ENCODE results near the gene PDCD1.

The PDCD1 gene

DNA sequence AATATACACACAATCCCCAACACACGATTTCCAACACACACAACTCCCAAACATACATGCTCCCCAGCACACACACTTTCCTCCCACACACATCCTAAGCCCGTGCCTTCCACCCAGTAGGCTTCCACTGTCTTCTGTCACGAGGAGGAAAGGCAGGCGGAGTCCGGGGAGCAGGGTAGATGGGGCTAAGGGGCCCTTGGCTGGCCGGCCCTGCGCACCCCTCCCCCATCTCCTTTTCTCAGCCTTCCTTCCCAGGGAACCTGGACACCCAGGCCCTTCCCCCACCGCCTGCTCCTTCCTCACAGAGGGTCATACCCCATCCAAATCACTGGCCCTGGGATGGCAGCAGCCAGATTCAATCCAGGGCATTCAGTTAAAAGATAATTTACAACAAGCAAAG is 3.4 kb upstream of the PDCD1 start:
- Histone ChIP-seq H3K27me3 (ENCODE audit: control insufficient read depth, insufficient read depth, low read length) (peaks cover 10% of the 10 kb centered on the region; the same call in 1 of the 2 replicates), H3K36me3 (ENCODE audit: control insufficient read depth, insufficient read depth, low read length) (no peaks in the 10 kb centered on the region), H3K9ac (ENCODE audit: low read length) (no peak overlapping the region), H3K4me3 (ENCODE audit: low read depth, low read length) (no peak overlapping the region), H3K9me3 (ENCODE audit: control insufficient read depth, insufficient read depth, low read depth, low read length) (no peaks in the 10 kb centered on the region; the same call in 1 of the 2 replicates), H3K4me1 (ENCODE audit: control insufficient read depth, insufficient read depth, low read length) (peaks cover 8% of the 10 kb centered on the region), H3K27ac (ENCODE audit: low read depth, low read length) (no peak overlapping the region)

GRCh38 chr2:241861264-241861663 is 2.6 kb upstream of the PDCD1 start:
- H3K4me1 ChIP-seq (ENCODE audit: control insufficient read depth, insufficient read depth, low read length): peaks cover 8% of the 10 kb centered on the region
- H3K27ac ChIP-seq (ENCODE audit: low read depth, low read length): no peak overlapping the region
- no peaks in the 10 kb centered on the region; the same call in 1 of the 2 replicates for H3K9me3 ChIP-seq (ENCODE audit: control insufficient read depth, insufficient read depth, low read depth, low read length)
- no peak overlapping the region for H3K9ac ChIP-seq (ENCODE audit: low read length)
- no peak overlapping the region for H3K4me3 ChIP-seq (ENCODE audit: low read depth, low read length)
- peaks cover 5% of the 10 kb centered on the region; the same call in 1 of the 2 replicates for H3K27me3 ChIP-seq (ENCODE audit: control insufficient read depth, insufficient read depth, low read length)
- H3K36me3 ChIP-seq (ENCODE audit: control insufficient read depth, insufficient read depth, low read length): no peaks in the 10 kb centered on the region

- Histone ChIP-seq H3K27me3 (ENCODE audit: control insufficient read depth, insufficient read depth, low read length) (peaks cover 4% of the 10 kb centered on the region; the same call in 1 of the 2 replicates), H3K36me3 (ENCODE audit: control insufficient read depth, insufficient read depth, low read length) (no peaks in the 10 kb centered on the region), H3K9me3 (ENCODE audit: control insufficient read depth, insufficient read depth, low read depth, low read length) (no peaks in the 10 kb centered on the region; the same call in 1 of the 2 replicates), H3K4me3 (ENCODE audit: low read depth, low read length) (no peak overlapping the region), H3K9ac (ENCODE audit: low read length) (no peak overlapping the region), H3K27ac (ENCODE audit: low read depth, low read length) (no peak overlapping the region), H3K4me1 (ENCODE audit: control insufficient read depth, insufficient read depth, low read length) (peaks cover 8% of the 10 kb centered on the region)
These were observed 1.7 kb upstream of the PDCD1 start for GRCh38 chr2:241860184-241861078.

DNA sequence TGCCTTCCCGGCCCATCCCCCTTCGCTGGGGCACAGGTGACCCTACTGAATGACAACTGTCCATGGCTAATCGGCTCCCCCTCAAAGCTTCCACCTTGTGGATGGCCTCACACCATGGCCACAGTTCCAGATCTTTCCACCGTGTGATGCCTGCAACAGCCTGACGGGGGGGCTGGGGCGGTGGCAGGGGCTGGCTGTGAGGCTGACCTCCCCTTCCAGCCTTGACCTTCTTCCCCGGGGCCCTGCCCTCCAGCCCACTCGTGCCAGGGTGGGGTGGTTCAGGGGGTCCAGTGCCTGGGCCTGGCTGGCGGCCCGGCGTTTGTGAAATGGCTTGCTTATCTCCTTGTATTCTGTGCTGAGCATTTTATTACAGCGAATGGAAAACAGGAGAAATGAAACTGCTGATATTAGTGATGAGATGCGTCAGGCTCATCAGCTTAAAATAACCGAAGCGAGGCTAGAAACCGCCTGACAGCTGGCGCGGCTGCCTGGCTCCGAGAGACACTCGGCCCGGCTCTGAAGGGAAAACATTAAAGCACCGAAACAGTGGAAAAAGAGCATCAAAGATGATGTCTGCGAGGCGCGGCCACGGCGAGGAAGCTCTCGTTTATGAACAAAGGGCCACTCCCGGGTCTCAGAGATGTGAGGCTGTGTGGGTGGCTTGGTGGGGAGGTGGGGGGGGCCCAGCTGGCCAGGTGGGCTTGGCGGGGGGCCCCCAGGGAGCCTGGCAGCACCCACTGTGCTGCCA is 916 bp upstream of the PDCD1 start:
- H3K4me3 ChIP-seq (ENCODE audit: low read depth, low read length): no peak overlapping the region
- no peaks in the 10 kb centered on the region; the same call in 1 of the 2 replicates for H3K9me3 ChIP-seq (ENCODE audit: control insufficient read depth, insufficient read depth, low read depth, low read length)
- H3K9ac ChIP-seq (ENCODE audit: low read length): no peak overlapping the region
- no peaks in the 10 kb centered on the region for H3K27me3 ChIP-seq (ENCODE audit: control insufficient read depth, insufficient read depth, low read length)
- peaks cover 8% of the 10 kb centered on the region for H3K4me1 ChIP-seq (ENCODE audit: control insufficient read depth, insufficient read depth, low read length)
- H3K36me3 ChIP-seq (ENCODE audit: control insufficient read depth, insufficient read depth, low read length): no peaks in the 10 kb centered on the region
- no peak overlapping the region for H3K27ac ChIP-seq (ENCODE audit: low read depth, low read length)

DNA sequence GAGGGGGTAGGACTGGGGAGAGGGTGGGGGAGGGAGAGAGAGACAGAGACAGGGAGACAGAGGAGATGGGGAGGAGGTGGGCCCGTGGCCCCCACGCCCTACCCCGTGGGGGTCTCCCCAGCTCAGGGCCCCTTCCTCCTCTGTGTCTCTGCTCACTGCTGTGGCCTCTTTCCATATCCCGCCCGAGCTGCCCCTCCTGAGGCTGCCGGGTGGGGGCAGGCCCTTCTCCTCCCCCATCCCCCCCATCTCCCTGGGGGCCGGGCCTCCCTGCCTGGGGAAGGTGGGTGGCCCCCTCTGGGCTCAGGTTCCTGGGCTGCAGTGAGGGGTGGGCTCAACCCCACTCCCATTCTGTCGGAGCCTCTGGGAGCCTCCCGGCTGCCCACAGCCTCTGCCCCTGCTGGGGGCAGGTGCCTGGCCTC is 332 bp upstream of the PDCD1 start:
- Histone ChIP-seq H3K4me3 (ENCODE audit: low read depth, low read length) (no peak overlapping the region), H3K27me3 (ENCODE audit: control insufficient read depth, insufficient read depth, low read length) (no peaks in the 10 kb centered on the region)

GRCh38 chr2:241857572-241858121 is 1.0 kb downstream of the PDCD1 start:
- H3K4me3 ChIP-seq (ENCODE audit: low read depth, low read length): no peak overlapping the region

More for the DNA sequence above, 332 bp upstream of the PDCD1 start:
- H3K27ac ChIP-seq (ENCODE audit: low read depth, low read length): no peak overlapping the region
- no peaks in the 10 kb centered on the region for H3K9me3 ChIP-seq (ENCODE audit: control insufficient read depth, insufficient read depth, low read depth, low read length)
- peaks cover 8% of the 10 kb centered on the region for H3K4me1 ChIP-seq (ENCODE audit: control insufficient read depth, insufficient read depth, low read length)
- H3K36me3 ChIP-seq (ENCODE audit: control insufficient read depth, insufficient read depth, low read length): no peaks in the 10 kb centered on the region
- H3K9ac ChIP-seq (ENCODE audit: low read length): no peak overlapping the region

DNA sequence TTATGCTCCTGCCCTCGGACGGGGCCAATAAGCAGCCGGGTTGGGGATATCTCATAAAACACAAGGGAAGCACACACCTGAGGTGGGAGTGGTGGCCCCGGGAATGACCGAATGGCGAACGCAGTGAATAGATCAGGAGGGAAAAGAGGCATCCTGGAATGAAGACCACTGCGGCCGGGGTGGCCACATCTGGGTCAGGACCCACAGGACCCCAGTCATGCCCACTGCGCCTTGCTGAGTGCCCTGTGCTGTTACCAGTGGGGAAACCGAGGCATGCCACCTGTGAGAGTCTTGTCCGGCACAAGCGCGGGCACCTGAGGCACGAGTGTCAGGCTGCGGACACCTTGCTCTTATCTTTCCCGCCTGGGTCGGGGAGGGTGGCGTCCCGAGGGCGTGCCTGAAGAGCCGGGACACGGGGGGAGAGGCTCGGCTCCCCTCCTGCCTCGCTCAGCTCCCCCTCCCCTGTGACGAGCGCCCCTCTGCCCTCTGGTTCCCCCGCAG is 1.6 kb downstream of the PDCD1 start:
- H3K27ac ChIP-seq (ENCODE audit: low read depth, low read length): no peak overlapping the region
- H3K27me3 ChIP-seq (ENCODE audit: control insufficient read depth, insufficient read depth, low read length): no peaks in the 10 kb centered on the region
- peaks cover 8% of the 10 kb centered on the region for H3K4me1 ChIP-seq (ENCODE audit: control insufficient read depth, insufficient read depth, low read length)
- H3K4me3 ChIP-seq (ENCODE audit: low read depth, low read length): no peak overlapping the region
- H3K9me3 ChIP-seq (ENCODE audit: control insufficient read depth, insufficient read depth, low read depth, low read length): no peaks in the 10 kb centered on the region
- H3K36me3 ChIP-seq (ENCODE audit: control insufficient read depth, insufficient read depth, low read length): no peaks in the 10 kb centered on the region
- H3K9ac ChIP-seq (ENCODE audit: low read length): no peak overlapping the region

More at GRCh38 chr2:241857572-241858121, 1.0 kb downstream of the PDCD1 start:
- H3K9ac ChIP-seq (ENCODE audit: low read length): no peak overlapping the region
- no peak overlapping the region for H3K27ac ChIP-seq (ENCODE audit: low read depth, low read length)
- H3K9me3 ChIP-seq (ENCODE audit: control insufficient read depth, insufficient read depth, low read depth, low read length): no peaks in the 10 kb centered on the region
- H3K27me3 ChIP-seq (ENCODE audit: control insufficient read depth, insufficient read depth, low read length): no peaks in the 10 kb centered on the region
- no peaks in the 10 kb centered on the region for H3K36me3 ChIP-seq (ENCODE audit: control insufficient read depth, insufficient read depth, low read length)
- H3K4me1 ChIP-seq (ENCODE audit: control insufficient read depth, insufficient read depth, low read length): peaks cover 8% of the 10 kb centered on the region

DNA sequence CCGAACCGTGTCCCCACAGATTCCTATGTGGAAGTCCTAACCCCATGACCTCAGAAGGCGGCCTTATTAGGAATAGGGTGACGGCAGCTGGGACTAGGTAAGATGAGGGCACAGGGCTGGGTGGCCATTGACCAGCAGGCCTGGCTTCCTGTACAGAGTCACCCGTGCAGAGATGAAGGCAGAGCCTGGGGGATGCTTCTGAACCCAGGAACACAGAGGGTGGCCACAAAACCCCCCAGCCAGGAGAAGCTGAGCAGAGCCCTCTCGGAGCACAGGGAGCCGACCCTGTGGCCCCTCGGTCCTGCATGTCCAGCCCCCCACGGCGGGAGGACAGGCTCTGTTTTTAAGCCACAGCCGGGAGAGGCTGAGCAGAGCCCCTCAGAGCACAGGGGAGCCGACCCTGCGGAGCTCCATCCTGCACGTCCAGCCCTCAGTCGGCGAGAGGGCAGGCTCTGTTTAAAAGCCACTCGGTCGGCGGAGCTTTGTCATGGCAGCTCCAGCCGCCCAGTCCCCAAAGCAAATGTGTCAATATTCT is 2.7 kb downstream of the PDCD1 start:
- Histone ChIP-seq H3K27me3 (ENCODE audit: control insufficient read depth, insufficient read depth, low read length) (no peaks in the 10 kb centered on the region), H3K27ac (ENCODE audit: low read depth, low read length) (no peak overlapping the region), H3K9ac (ENCODE audit: low read length) (no peak overlapping the region)

DNA sequence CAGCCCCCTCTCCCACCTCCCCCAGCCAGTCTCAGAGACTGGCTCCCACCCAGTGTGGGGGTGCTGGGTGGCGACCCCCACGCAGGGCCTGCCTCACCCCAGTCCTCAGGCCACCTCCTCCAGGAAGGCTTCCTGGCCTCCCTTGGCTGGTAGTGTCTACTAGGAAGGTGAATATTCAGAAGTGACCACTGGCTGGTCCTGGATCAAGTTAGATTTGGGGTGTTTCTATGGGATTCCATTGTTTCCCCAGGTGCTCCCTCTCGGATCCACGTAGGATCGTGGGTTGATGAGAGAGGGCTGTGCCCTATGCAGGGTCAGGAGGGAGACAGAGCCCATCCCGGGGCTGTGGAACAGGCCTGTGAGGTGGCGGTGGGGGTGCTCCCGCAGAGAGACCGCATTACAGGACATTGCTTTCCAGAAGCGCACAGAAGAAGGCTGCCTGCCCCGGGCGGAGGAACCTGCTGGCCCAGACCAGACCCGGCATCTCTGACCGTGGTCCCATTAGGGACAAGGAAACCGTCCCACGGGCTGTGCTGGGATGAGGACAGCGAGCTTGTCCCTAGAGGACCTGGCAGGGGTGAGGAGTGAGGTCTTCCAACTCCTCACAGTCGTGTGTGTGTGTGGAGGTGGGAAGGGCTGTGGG is 3.3 kb downstream of the PDCD1 start:
- Histone ChIP-seq H3K27ac (ENCODE audit: low read depth, low read length) (no peak overlapping the region), H3K4me1 (ENCODE audit: control insufficient read depth, insufficient read depth, low read length) (peaks cover 5% of the 10 kb centered on the region), H3K4me3 (ENCODE audit: low read depth, low read length) (no peak overlapping the region), H3K27me3 (ENCODE audit: control insufficient read depth, insufficient read depth, low read length) (no peaks in the 10 kb centered on the region), H3K36me3 (ENCODE audit: control insufficient read depth, insufficient read depth, low read length) (no peaks in the 10 kb centered on the region), H3K9ac (ENCODE audit: low read length) (no peak overlapping the region), H3K9me3 (ENCODE audit: control insufficient read depth, insufficient read depth, low read depth, low read length) (no peaks in the 10 kb centered on the region)

More for the DNA sequence above, 2.7 kb downstream of the PDCD1 start:
- no peak overlapping the region for H3K4me3 ChIP-seq (ENCODE audit: low read depth, low read length)
- H3K9me3 ChIP-seq (ENCODE audit: control insufficient read depth, insufficient read depth, low read depth, low read length): no peaks in the 10 kb centered on the region
- H3K36me3 ChIP-seq (ENCODE audit: control insufficient read depth, insufficient read depth, low read length): no peaks in the 10 kb centered on the region
- H3K4me1 ChIP-seq (ENCODE audit: control insufficient read depth, insufficient read depth, low read length): peaks cover 5% of the 10 kb centered on the region; the same call in 1 of the 2 replicates
